ENCODE data around the gene TMEM37. TPM values are rescaled to one million over a fixed set of nuclear protein-coding genes. Genes with fewer than 3 reads are reported as not detected.

TMEM37 gene
- total RNA-seq, 1 experiment from 2014 or later = 4.2 TPM

DNA sequence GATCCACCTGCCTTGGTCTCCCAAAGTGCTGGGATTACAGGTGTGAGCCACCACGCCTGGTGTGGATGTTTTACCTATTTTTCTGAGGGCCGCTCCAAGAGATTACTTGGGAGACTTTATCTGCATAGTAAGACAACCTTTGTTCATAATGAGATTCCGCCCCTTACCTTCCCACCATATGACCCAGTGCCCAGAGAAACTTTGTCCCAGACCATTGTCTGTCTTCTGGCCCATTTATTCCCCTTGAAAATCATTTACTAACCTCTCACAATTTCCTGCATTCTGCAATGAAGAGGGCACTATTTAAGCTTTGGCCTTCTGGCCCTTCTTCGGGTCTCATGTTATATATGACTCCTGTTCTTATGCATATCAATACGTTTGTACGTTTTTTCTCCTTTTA lies 13.7 kb upstream of the TMEM37 start:
- no CpG with 5 or more reads among the region's 6 CpGs for WGBS (ENCODE audit: extremely low coverage, insufficient read length, low lambda C conversion rate)
- Histone ChIP-seq H2BK15ac (ENCODE audit: low read depth, low read length) (no peak overlapping the region), H3K14ac (ENCODE audit: insufficient read depth, low read length) (no peak overlapping the region), H2BK5ac (ENCODE audit: insufficient read length, low read length) (no peak overlapping the region), H3K27me3 (ENCODE audit: insufficient read depth, low read length) (no peaks in the 10 kb centered on the region), H3K9ac (ENCODE audit: extremely low read depth, insufficient read length, low read length) (no peak overlapping the region), H3K9me3 (ENCODE audit: control insufficient read depth, low read depth, low read length) (no peaks in the 10 kb centered on the region), H2AK5ac (ENCODE audit: insufficient read length, low read length) (no peak overlapping the region), H3K79me1 (ENCODE audit: insufficient read depth, low read depth, low read length, poor library complexity, severe bottlenecking) (no peaks in the 10 kb centered on the region), H4K5ac (ENCODE audit: insufficient read length, low read depth, low read length) (no peak overlapping the region), H3K4me1 (ENCODE audit: insufficient read depth, low read length) (0 out of 2 replicates have a peak, but pooled peaks cover 2% of the 10 kb centered on the region), H4K91ac (ENCODE audit: insufficient read length, low read depth, low read length) (no peak overlapping the region), H4K8ac (replicated peaks; ENCODE audit: insufficient read length, low read depth, low read length) (no peak overlapping the region), H2BK20ac (ENCODE audit: low read depth, low read length, poor library complexity, severe bottlenecking) (no peak overlapping the region), H2BK120ac (ENCODE audit: low read depth, low read length, poor library complexity, severe bottlenecking) (no peak overlapping the region), H4K20me1 (ENCODE audit: control insufficient read depth, insufficient read depth, insufficient read length) (no peaks in the 10 kb centered on the region), H3K23me2 (ENCODE audit: insufficient read length, low read depth, low read length, poor library complexity, severe bottlenecking) (no peaks in the 10 kb centered on the region), H3K23ac (ENCODE audit: insufficient read length, low read depth, low read length) (no peak overlapping the region), H3K18ac (ENCODE audit: insufficient read length, low read depth, low read length) (no peak overlapping the region), H3K27ac (ENCODE audit: insufficient read length, low read depth, low read length) (no peak overlapping the region), H3T11ph (ENCODE audit: low read length) (no peak overlapping the region), H2BK12ac (ENCODE audit: insufficient read length, low read depth, low read length) (no peak overlapping the region), H3K4ac (ENCODE audit: low read depth, low read length) (no peak overlapping the region), H3K79me2 (ENCODE audit: insufficient read depth, low read length) (no peaks in the 10 kb centered on the region), H3K56ac (ENCODE audit: insufficient read length, low read depth, low read length) (no peak overlapping the region), H2AFZ (ENCODE audit: low read length) (no peak overlapping the region), H3K4me2 (ENCODE audit: insufficient read depth, insufficient read length, low read length) (no peak overlapping the region)
- no peak for TF ChIP-seq CTCF (conservative IDR thresholded peaks at IDR 0.05)
- H3K4me1 Mint-ChIP-seq = peaks cover 14 to 18% of the 10 kb centered on the region in 2 experiments
- H3K27ac Mint-ChIP-seq = no peak overlapping the region
- H3K9me3 Mint-ChIP-seq = peaks cover 12 to 35% of the 10 kb centered on the region in 2 experiments
- no peak for DNase-seq
- peaks cover 0 to 19% (median 9%) of the 10 kb centered on the region in 3 experiments for H3K36me3 Mint-ChIP-seq (ENCODE audit: insufficient read depth in 1 of 3, low read depth in 3 of 3)
- peaks cover 7% of the 10 kb centered on the region for H3K27me3 Mint-ChIP-seq (ENCODE audit: low read depth)
- no peak overlapping the region for H3K4me3 Mint-ChIP-seq
